ENCODE results near the gene SIM1.

DNA sequence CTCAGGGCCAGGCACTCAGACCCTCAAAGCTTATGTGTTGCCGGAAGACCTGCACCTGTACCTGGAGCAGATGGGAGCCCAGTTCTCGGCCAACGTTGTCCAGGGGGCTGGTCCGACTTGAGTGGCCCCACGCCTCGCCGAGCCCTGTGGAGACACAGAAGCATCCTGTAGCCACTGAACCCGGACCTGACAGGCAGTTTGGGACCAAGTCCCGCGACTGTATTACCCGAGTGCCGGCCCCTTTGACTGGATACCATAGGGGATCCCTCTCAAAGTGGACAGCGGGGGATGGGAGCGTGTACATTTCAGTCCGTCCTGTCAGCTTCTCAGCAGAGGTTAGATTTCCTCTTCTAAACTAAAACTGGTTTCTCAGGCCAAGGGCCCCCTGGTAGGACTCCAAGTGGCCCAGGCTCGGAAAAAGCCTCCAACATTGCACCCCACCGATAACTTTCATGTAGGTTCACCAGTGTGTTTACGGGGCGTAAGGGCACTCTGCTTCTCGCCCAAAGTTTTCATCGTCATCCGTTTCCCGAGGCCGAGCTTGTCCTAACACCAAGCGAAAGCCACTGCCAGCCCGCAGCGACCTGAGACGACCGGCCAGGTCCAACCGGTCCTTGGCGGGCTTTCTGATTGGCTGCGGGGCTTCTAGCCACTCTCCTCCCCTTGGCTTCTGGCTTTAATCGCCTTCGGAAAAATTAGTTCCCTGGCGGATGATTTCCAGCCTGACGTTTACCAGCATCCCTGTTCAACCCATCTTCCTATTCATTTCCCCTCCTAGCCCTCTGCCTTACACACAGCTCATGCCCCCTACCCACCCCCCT lies 10.8 kb downstream of the SIM1 start:
- TF ChIP-seq, protein P1, sequence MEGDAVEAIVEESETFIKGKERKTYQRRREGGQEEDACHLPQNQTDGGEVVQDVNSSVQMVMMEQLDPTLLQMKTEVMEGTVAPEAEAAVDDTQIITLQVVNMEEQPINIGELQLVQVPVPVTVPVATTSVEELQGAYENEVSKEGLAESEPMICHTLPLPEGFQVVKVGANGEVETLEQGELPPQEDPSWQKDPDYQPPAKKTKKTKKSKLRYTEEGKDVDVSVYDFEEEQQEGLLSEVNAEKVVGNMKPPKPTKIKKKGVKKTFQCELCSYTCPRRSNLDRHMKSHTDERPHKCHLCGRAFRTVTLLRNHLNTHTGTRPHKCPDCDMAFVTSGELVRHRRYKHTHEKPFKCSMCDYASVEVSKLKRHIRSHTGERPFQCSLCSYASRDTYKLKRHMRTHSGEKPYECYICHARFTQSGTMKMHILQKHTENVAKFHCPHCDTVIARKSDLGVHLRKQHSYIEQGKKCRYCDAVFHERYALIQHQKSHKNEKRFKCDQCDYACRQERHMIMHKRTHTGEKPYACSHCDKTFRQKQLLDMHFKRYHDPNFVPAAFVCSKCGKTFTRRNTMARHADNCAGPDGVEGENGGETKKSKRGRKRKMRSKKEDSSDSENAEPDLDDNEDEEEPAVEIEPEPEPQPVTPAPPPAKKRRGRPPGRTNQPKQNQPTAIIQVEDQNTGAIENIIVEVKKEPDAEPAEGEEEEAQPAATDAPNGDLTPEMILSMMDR (conservative IDR thresholded peaks at IDR 0.05; ENCODE audit: low read length): no peak
- no peak for TF ChIP-seq EZH2phosphoT487 (IDR thresholded peaks at IDR 0.05; ENCODE audit: borderline replicate concordance)
